Putamen (tissue), 1 donor: ENCODE results near the gene EHD1.

Experiments
- DNase-seq: peaks from one replicate; pipeline ENCODE4 v3.0.0-alpha.2; 2016; ENCODE audit warnings: low spot score

Gene EHD1

DNA sequence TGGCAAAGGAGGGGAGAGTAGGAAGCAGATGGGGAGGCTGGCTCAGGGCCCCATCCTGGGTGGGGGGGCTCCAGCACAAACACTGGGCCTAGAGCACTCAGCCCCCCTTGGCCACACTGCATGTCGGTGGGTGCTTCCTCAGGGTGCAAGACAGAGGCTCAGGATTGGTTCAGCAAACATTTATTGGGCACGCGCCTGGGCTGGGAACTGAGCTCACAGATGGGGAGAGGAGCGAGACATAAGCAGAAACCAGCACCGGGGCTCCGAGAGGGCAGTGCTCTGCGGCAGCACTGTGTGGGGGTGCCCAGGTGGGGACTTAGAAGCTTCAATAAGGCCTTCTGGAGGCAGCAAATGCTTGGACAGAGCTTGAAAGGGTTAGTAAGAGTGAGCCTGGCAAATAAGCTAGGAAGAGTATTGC lies 12.1 kb upstream of the EHD1 start:
- DNase-seq: no peak

DNA sequence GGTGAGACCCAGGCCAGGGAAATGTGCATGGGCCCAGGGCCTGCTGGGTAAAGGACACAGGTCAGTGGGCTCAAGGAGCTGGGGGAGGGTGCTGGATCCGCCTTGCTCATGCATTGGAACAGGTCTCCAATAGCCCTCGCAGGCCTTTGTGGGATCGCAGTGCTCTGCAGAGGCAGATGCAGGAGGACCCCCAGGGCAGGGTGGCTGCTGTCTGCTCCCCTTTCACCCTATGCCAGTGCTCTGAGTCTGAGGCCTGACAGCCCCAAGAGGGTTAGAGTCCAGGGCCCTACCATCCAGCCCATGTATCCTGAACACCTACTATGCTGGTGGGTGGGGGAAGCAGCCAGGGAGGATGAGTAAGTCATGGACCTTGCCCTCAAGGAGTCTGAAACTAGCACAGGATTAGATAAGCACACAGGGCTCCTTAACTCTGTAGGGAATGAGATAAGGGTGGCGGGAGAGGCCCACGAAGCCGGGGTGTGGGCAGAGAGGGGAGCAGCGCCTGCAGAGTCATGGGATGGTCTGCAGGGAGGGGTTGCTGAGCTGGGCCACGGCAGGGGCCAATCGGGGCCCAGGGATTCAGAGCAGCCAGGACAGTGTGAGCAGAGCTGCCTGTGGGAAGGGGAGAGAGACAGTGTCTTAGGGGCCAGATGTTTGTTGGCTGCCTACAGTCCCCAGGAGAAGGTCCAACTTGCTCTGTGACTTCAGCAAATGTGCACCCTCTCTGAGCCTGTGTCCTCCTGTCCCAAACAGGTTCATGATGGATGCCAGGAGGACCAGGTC lies 10.5 kb upstream of the EHD1 start:
- DNase-seq: no peak

DNA sequence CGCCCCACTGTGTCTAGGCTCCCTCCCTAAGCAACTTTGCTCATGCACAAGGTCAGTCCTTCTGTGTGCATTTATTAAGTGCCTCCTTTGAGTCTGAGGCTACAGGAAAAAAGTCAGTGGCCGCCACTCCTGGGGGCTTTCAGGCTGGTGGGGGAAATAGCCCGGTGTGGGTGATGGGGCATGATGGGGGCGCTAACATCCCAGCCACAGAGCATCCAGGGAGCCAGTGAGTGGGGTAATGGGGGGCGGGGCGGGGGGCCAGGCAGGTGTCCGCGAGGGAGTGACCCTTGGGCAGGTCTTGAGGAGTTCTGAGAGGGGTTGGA lies 9.9 kb upstream of the EHD1 start:
- DNase-seq: no peak

DNA sequence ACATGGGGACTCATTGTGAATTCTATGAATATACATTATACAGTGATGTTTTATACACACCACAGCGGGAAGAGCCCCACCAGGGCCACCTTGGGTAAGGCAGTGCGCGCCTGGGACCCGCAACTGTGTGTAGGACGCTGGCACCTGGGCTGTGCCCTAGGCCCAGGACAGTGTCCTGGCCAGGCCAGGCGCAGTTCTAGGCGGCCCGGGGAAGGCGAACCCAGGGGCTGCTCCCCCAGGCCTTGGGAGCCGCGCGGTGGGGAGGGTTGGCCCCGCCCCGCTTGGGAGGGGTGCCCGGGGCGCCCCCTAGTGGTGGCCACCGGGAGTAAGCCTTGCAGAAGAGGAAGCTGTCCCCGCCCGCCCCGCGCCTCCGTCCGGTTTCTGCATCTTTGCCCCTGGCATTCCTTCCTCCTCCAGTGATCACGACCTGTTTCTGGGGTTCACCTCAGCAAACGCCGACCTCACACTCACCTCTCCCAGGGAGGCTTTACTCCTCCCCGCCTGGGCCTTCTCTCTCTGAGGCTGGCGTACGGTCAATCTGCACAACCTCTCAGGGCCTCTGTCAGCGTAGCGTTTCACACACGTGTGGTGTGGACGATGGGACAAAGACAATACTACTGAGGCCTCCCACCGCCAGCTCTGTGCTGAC lies 9.5 kb upstream of the EHD1 start:
- DNase-seq: peak; percentile 68

DNA sequence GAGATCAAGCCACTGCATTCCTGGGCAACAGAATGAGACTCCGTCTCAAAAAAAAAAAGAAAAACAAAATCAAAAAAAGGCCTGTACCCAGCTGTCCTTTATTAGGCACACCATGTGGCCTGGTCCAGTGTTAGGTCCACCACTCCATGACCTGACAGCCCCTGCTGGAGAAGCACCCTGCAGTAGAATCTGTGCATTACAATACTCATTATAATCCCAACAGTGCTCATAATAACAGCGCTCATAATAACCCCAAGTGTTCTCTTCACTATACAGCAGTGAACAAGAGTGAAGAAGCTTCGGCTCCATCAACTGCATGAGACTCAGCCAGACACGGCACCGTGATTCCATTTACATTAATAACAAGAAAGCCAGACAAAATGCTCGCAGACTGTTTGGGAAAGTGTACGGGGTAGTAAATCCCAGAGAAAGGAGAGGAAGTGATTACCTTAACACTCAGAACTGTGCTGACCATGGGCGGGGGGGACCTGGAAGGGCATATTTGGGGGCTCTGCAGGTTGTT lies 8.9 kb upstream of the EHD1 start:
- no peak for DNase-seq

DNA sequence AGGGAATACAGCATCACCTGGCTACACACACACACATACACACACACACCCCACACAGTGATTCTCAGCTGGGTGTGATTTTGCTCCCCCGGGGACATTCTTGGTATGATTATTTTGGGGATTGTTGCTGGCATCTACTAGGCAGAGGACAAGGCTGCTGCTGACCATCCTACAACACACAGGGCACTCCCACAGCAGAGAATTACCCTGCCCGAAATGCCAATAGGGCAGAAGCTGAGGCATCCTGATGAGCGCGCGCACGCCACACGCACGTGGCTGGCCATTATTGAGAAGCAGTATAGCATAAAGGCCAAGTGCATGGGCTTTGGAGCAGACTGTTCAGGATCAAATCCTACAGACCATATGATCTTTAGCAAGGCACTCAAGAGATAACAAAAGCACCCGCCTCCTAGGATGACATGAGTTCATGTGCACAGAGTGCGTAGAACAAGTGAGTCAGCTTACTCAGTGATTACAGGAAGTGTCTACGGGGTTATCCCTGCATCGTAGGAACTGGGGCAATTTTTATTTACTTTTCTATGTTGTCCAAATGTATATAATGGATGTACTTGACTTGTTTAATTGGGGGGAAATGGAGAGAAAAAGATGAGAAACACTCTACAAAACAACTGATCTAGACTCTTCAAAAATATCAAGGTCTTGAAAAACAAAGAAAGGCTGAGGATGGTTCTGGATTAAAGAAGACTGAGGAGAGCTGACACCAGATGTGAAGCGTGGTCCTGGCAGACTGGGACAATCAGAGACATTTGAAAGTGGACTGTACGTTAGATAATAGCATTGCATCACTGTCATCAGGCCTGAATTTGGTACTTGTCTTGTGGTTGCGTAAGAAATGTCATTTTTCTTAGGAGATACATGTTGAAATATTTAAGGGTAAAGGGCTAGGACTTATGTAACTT lies 7.2 kb upstream of the EHD1 start:
- no peak for DNase-seq

DNA sequence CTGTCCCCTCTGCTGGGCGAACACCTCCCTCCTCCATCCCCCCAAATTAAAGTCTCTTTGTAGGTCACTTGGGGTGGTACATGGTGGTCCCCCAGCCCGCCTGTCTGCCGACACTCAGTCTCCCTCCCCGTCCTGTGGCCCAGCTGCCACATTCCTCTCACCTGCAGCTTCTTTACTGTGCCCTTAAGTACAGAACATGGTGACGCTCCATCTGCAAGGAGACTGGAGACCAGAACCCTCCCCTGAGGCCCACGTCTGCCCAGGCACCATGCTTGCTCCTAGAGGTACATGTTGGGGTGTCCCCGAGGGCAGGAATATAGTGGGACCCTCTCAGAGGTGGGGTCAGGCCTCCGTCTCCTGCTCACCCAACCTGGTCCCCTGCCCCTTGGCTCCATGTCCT lies 5.6 kb upstream of the EHD1 start:
- DNase-seq: no peak

DNA sequence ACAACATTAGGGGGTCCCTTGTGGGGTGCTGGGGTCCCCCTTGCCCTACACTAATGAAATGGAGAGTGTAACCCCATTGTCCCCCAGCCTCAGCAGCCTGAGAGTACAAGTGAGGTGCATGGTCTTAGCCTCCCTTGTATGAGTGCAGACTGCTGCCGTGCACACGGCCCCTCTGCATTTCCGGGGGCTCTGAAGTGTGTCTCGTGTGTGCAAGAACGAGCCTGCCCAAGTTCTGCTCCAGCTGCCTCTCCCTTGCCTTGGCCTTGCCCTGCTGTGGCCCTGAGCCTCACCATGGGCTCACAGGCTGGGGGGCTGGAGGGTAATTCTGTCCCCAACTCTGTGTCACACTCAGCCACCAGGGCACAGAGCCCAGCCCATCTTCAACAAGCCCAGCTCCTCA lies 5.2 kb upstream of the EHD1 start:
- DNase-seq: no peak

DNA sequence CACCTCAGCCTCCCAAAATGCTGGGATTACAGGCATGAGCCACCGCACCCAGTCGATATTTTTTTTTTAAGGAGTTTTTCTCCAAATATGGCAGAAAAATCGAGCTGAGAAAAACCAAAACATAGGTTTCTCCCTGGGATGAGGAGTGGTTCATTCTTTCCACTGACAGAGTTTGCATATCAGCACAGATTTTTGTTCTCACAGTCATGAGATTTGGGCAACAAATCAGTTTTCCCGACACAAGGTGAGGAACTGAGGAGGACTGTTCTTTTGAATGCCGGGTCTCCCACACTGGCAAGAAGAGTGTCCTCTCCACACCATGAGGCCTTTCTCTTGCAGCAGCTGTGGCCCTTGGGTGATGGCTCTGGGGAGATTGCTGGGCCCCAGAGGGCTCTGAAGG lies 3.8 kb upstream of the EHD1 start:
- DNase-seq: no peak

DNA sequence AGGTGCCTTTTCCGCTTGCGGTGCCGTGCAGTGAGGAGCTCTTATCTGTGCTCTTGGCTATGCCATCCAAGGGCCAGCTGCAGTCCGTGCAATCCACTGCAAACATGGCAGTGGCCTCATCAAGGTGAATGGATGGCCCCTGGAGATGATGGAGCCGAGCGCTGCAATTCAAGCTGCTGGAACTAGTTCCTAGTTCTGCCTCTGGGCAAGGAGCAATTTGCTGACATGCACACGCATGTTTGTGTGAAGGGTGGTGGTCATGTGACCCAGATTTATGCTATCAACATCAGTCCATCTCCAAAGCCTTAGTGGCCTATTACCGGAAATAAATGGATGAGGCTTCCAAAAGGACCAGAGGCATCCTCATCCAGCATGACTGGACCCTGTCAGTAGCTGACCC lies 3.1 kb upstream of the EHD1 start:
- DNase-seq: no peak

DNA sequence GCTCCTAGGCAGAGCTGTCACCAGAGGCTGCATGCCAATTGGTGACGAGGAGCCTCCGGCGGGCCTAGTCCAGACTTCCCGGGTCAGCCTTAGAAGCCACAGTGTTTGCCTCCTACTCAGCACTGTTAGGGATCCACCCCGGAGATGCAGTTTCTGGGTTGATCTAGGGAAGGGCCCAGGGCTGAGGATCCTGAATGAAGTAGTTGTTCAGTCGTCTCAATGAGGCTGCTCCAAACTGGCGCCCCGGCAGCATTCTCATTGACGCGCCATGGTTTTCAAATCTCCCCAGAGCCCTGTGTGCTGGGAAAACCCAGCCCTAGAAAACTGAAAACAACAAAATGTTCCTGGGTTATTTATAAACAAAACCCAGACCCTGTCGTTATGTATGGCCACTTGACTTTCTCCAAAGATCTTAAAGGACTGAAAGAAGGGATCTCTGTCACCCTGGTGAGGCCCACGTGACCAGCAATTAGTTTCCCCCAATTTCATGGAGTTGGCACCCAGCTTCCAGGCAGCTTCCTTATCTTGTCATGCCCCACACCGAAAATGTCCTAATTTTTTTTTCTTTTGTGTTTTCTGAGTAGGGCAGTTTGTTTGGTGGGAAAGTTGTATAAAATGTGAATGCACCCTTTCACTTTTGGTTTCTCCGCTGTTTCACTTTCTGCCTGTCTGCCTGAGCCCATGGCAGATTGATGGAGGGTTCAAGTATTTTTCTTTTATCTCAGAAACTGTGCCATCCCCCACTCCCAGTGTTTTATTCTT lies 2.0 kb upstream of the EHD1 start:
- DNase-seq: no peak

DNA sequence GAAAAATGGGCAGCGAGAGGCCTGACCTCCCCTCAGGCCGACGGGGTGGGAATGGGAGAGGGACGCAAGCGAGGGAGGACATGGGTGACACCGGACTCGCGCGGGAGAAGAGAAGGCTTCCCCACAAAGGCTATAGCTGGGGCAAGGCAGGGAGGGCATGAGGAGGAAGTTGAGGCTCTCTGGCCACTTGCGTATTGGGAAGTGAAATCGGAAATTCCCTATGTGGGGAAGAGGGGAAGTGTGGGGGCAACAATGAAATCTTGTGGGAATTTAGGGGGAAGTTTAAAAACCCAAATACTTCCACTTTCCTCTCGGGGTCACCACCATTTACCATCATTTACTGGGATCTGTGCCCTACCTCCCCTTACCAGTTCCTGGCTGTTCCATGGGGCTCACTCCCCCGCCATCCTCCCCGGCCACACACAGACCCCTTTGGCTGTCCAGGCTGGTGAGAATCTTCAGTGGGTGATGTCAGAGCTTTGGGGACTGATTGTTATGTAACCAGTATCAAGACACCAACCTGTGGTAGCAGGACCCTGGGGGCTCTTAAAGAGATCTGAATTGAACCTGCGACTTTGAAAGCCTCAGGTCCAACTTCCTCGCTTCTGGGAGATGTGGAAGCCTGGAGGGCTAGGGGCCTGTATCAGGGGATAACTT lies 951 bp upstream of the EHD1 start:
- DNase-seq: no peak

DNA sequence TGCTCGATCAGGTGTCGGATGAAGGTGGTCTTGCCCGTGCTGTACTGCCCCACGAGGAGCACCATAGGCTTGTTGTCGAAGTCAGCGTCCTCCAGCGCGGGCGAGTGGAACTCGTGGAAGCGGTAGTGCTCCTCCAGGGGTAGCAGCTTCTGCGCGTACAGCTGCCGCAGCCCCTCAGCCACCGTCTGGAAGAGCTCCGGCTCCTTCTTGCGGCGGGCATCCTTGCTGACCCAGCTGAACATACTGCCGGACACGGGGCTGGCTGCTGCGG lies 263 bp downstream of the EHD1 start:
- DNase-seq: no peak

DNA sequence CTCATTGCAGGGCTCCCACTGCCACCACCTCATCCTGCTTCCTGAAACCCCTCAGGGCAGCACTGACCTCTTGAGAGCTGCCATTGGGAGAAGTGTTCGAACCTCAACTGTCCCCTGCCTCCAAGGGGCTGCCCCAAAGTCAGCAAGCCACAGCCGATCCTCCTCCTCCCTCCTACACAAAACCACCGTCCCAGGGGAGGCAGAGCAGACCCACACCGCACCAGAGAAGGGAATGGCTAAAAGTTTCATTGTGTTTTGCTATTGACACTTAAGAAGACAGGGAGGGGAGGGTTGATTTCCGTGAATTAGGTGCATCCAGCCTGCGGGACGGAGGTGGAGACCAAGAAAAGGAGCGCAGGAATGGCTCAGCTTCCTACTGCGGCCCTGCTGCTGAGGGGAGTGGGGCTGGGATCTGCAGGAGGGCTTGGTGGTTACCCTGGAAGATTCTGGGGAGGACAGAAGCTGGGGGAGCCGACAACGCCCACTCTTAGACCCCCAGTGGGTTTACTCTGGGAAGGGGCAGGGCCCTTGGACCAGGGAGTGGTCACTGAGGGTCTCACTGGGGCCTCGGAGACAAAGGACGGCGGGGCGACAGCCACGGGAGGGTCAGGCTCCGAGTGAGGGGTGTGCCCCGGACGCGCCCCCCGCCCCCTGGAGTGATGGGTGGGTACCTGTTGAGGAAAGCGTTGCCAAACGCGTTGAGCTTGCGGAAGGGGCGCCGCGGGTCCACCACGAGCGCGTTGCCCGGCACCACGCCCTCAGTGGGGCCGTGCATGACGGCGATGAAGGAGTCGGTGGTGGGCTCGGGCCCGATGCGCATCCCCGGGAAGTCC lies 815 bp downstream of the EHD1 start:
- DNase-seq: no peak

DNA sequence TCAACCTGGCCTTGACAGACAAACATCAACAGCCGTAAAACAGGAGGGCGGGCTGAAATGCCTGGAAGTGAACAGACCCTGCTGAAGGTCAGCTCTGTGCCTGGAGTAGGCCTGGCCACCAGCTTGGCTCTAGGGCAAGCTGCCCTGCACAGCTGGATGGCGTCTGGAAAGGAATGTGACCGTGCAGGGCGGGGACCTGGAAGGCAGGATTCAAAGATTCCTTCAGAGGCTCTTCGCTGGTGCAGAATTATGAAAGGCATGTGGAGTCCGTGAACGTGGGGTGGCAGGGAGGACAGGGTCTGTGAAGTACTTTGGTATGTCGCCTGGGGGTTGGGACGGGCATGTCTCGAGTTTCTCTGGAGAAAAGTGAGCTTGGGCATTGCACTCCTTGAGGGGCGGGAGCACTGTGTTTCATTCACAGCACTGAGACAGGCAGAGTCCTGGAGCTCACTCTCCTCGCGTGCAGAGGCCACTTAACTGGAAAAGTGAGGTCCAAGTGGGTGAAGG lies 1.5 kb downstream of the EHD1 start:
- DNase-seq: no peak

DNA sequence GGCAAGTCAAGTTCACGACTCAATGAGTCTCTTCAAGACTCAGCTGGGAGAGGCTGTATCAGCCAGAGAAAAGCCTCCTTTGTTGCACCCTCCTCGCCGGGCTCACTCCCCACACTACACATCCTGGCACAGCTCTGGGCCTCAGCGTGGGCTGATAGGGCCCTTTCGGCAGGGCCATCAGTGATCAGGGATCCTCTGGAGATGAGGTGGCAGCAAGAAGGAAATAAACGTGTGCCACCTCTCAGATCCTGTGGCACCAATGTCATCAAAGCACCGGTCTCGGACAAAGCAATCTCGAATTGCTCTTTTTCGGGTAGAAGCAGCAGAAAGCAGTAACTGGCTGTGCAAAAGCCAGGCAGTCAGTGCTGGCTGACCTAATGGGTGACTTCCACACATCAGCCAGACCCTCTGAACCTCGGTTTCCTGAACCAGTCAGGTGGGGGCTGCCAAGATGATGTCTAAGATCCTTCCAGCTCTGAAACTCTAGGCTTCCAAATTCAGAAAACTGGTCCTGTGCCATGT lies 2.1 kb downstream of the EHD1 start:
- DNase-seq: peak; percentile 77

DNA sequence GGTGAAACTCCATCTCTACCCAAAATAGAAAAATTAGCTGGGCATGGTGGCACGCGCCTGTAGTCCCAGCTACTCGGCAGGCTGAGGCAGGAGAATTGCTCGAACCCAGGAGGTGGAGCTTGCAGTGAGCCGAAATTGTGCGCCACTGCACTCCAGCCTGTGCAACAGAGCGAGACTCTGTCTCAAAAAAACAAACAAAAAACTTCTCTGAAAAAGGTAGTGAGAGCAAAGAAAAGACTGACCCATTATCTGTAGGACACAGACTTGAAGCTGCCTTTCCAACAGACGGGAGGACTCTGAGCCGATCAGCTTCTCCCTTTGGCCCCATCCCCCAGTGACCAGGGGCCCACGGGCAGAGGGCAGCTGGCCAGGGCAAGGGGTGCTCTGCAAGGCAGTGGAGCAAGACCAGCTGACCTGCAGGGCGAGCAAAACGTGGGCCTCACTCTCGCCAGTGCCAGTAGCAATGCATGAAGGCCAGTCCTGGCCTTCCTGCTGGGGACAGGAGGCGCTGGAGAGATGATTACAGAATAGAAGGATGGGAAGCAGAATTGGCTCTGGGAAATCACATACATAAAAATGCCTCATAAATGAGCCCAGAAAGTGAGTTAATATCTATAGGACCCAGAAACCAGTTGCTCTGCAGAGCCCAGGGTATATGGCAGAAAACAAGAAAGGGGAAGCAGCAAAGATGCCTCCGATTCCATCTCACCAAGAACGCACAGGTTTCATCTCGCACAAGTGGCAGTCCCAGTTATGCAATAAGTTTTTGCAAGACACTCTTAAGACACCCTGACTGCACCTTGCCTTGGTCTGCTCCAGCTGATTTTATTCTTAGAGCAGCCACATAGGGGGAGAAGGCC lies 2.8 kb downstream of the EHD1 start:
- DNase-seq: no peak

DNA sequence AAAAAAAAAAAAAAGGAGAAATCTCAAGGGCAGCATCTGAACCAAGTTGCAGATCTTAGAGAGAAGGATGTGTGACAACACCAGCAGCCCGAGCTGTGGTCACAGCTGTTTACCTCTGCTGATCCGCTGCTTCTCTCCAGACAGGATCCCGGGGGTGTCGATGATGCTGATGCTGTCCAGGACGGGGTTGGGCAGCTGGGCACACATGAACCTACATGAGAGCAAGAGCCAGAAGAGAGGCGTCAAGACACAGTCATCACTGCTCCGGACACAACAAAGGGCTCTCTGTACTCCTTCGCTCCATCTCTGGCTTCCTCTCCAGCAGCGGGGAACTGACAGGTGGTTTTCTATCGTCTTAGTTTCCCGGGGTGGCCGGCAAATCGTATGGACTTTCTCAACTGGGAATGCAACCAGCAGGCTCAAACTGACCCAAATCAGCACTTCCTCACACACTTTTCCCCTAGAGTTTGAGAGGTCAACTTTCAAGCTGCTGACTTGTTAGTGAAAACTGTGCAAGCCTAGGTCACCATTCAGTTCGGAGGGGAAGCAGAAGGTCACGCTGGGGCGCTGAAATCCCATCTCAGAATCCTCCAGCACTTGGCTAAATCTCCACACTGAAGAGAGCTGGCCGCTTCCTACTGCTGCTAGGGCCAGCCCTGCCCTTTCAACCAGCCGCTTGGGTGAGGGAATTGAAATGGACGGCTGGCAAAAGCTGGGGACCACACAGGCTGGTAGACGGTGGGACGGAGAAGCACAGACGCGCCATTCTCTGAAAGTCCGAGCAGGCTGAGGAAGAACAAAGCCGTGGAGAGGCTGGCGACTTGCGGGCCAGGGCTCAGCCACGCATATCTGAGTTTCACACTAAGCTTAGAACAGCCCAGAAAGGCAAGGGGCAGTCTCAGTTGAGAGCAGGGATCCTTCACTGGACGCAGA lies 3.8 kb downstream of the EHD1 start:
- DNase-seq: peak; percentile 76
